Endodermal cell (in vitro differentiated cells): ENCODE measurements around the gene LTA. TPM values are rescaled to one million over a fixed set of nuclear protein-coding genes. Genes with fewer than 3 reads are reported as not detected.

Experiments
- DNase-seq: peaks from one replicate; pipeline ENCODE4 v3.0.0-alpha.2; 2017
- H3K27ac ChIP-seq: 2 replicates; pipeline ENCODE4 v1.5.1; 2013; ENCODE audit warnings: mild to moderate bottlenecking, low read depth, low read length, moderate library complexity
- H3K27me3 ChIP-seq: 2 replicates; pipeline ENCODE4 v1.6.1; 2013; ENCODE audit warnings: mild to moderate bottlenecking, low read length, moderate library complexity; ENCODE audit not compliant: insufficient read depth, control insufficient read depth, poor library complexity, severe bottlenecking
- H3K36me3 ChIP-seq: 2 replicates; pipeline ENCODE4 v1.7.0; 2013; ENCODE audit warnings: mild to moderate bottlenecking, low read length, moderate library complexity; ENCODE audit not compliant: control insufficient read depth, insufficient read depth
- H3K4me1 ChIP-seq: one replicate; pipeline ENCODE4 v1.7.0; 2013; ENCODE audit warnings: low read length; ENCODE audit not compliant: control insufficient read depth, insufficient read depth
- H3K4me3 ChIP-seq: 2 replicates; pipeline ENCODE4 v1.5.1; 2013; ENCODE audit warnings: mild to moderate bottlenecking, low read length, moderate library complexity
- H3K9ac ChIP-seq: 2 replicates; pipeline ENCODE4 v1.6.1; 2013; ENCODE audit warnings: mild to moderate bottlenecking, low read length, moderate library complexity; ENCODE audit not compliant: poor library complexity, severe bottlenecking; ENCODE audit errors: extremely low read depth
- H3K9me3 ChIP-seq: 2 replicates; pipeline ENCODE4 v1.6.1; 2013; ENCODE audit warnings: mild to moderate bottlenecking, low read length, moderate library complexity; ENCODE audit not compliant: control insufficient read depth
- H3K27ac Mint-ChIP-seq: 2 replicates; pipeline ENCODE4 v1.8.0; 2020; ENCODE audit warnings: mixed read lengths
- H3K27me3 Mint-ChIP-seq: 2 replicates; pipeline ENCODE4 v1.8.0; 2021; ENCODE audit warnings: mild to moderate bottlenecking, mixed read lengths; ENCODE audit not compliant: insufficient read depth
- H3K36me3 Mint-ChIP-seq: 2 replicates; pipeline ENCODE4 v1.8.0; 2020; ENCODE audit warnings: low read depth, mixed read lengths
- H3K4me1 Mint-ChIP-seq: 2 replicates; pipeline ENCODE4 v1.8.0; 2020; ENCODE audit warnings: mixed read lengths
- H3K4me3 Mint-ChIP-seq: 2 replicates; pipeline ENCODE4 v1.8.0; 2020; ENCODE audit warnings: mild to moderate bottlenecking, moderate library complexity, mixed read lengths
- H3K9me3 Mint-ChIP-seq: 2 replicates; pipeline ENCODE4 v1.8.0; 2020; ENCODE audit warnings: mild to moderate bottlenecking, mixed read lengths
- CTCF ChIP-seq: fragments of 200-600 bp; sonication (generic); conservative IDR thresholded peaks from 2 replicates; pipeline ENCODE4 v1.5.0; 2021; ENCODE audit warnings: antibody characterized with exemption, mild to moderate bottlenecking
- WGBS, 2 experiments: methylation state at CpG; one replicate each; pipeline versions ENCODE4 v1.1.5 to v1.1.7; 2013; ENCODE audit warnings: missing lambda C conversion rate in 2 of 2, mixed read lengths in 1 of 2; ENCODE audit not compliant: insufficient coverage in 1 of 2, insufficient read length in 1 of 2; 5-methylcytosine and 5-hydroxymethylcytosine counted together
- total RNA-seq, 2 donors: library from RNA; stranded (reverse); fragmentation: NEBNext Ultra II Directional in 1 of 2; extraction: Animal tissue kit (Norgen Biotek cat#: 25700) in 1 of 2; gene quantifications; 2 replicates in 1 of 2; 3 replicates in 1 of 2; pipeline ENCODE4 v1.2.1, GENCODE V29; 2021

Gene LTA
- total RNA-seq, 2 donors from 2014 or later, result not detected

GRCh38 chr6:31579546-31580437, 7.7 kb downstream of the LTA start:
- H3K9me3 ChIP-seq, result no peaks in the 10 kb centered on the region
- H3K36me3 ChIP-seq, result no peaks in the 10 kb centered on the region
- no peak for DNase-seq
- WGBS, 2 experiments, result 90 to 94% methylated on average over 3 to 8 of the region's 8 CpGs
- peaks cover 5% of the 10 kb centered on the region for H3K27me3 ChIP-seq
- TF ChIP-seq CTCF, result no peak
- peaks cover 17% of the 10 kb centered on the region for H3K4me1 Mint-ChIP-seq
- H3K9ac ChIP-seq, result no peak overlapping the region
- H3K4me3 ChIP-seq, result no peak overlapping the region
- H3K36me3 Mint-ChIP-seq, result no peaks in the 10 kb centered on the region
- no peak overlapping the region for H3K27ac Mint-ChIP-seq
- no peak overlapping the region for H3K27ac ChIP-seq
- peaks cover 50% of the 10 kb centered on the region for H3K27me3 Mint-ChIP-seq
- H3K4me1 ChIP-seq, result no peaks in the 10 kb centered on the region
- H3K9me3 Mint-ChIP-seq, result no peaks in the 10 kb centered on the region
- H3K4me3 Mint-ChIP-seq, result peak overlapping the region; percentile 98

GRCh38 chr6:31580438-31580740, 8.3 kb downstream of the LTA start:
- no peak overlapping the region for H3K27ac Mint-ChIP-seq
- Histone ChIP-seq H3K9me3 (no peaks in the 10 kb centered on the region), H3K27me3 (peaks cover 5% of the 10 kb centered on the region), H3K36me3 (no peaks in the 10 kb centered on the region), H3K4me3 (peak overlapping the region; percentile 94), H3K27ac (no peak overlapping the region), H3K9ac (no peak overlapping the region), H3K4me1 (no peaks in the 10 kb centered on the region)
- 70 to 74% methylated on average over 11 of the region's 11 CpGs for WGBS, 2 experiments
- peaks cover 49% of the 10 kb centered on the region for H3K27me3 Mint-ChIP-seq
- peak overlapping the region; percentile 98 for H3K4me3 Mint-ChIP-seq
- peaks cover 17% of the 10 kb centered on the region for H3K4me1 Mint-ChIP-seq
- no peaks in the 10 kb centered on the region for H3K9me3 Mint-ChIP-seq
- TF ChIP-seq CTCF, result no peak
- H3K36me3 Mint-ChIP-seq, result no peaks in the 10 kb centered on the region
- DNase-seq, result no peak

GRCh38 chr6:31580807-31581433, 8.8 kb downstream of the LTA start:
- 2% methylated on average over 31 to 62 of the region's 62 CpGs for WGBS, 2 experiments
- peaks cover 44% of the 10 kb centered on the region for H3K27me3 Mint-ChIP-seq
- Histone ChIP-seq H3K9ac (peak overlapping the region; percentile 69), H3K4me3 (peak overlapping the region; percentile 94), H3K9me3 (no peaks in the 10 kb centered on the region), H3K27ac (no peak overlapping the region), H3K4me1 (no peaks in the 10 kb centered on the region), H3K27me3 (peaks cover 5% of the 10 kb centered on the region), H3K36me3 (no peaks in the 10 kb centered on the region)
- peak; percentile 95 for DNase-seq
- peak overlapping the region; percentile 98 for H3K4me3 Mint-ChIP-seq
- H3K4me1 Mint-ChIP-seq, result peaks cover 17% of the 10 kb centered on the region
- peak overlapping the region; percentile 95 for H3K27ac Mint-ChIP-seq
- peak; percentile 99 for TF ChIP-seq CTCF
- no peaks in the 10 kb centered on the region for H3K9me3 Mint-ChIP-seq
- no peaks in the 10 kb centered on the region for H3K36me3 Mint-ChIP-seq
